Activated CD4-positive, alpha-beta T cell treated with anti-CD3 and anti-CD28 coated beads, Interleukin-2, Interleukin-6, amounts not matched to agents 100 ng/mL and 50 ng/mL, durations not matched to agents 16 hours and 8 hours (primary cell): ENCODE measurements around the gene YES1.
"Not testable (repeated sequence)": the region's sequence is repeated elsewhere in the genome, so short reads cannot be mapped to it uniquely, and the experiment has no call there.

ENCODE experiments used
- DNase-seq: peaks from one replicate; pipeline ENCODE4 v3.0.0-alpha.2; 2020

YES1 gene

DNA sequence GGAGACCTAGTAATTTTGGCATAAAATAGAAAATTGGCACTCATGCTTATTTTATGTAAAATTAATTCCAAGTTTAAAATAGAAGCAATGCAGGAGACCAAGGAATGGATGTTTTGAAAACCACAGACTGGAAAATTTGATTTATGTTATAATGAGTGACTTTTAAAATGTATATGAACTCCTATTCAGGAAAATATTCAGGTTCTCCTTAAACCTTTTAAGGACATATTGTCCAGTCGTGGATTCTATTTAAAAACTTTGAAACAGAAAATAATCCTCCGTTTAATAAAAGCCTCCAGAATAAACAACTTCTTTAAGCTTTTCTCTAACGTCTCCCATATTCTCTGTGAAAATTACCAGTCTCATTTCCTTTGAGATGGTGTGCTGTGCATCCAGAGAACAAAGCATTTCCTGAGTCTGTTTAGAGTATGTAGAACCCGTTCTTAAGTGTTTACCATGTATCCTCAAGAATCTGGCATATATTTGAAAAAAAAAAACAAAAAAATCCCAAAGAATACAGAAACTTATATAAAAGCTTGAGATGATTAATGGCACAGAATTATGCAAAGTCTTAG, 8.6 kb upstream of the YES1 start:
- DNase-seq: no peak

DNA sequence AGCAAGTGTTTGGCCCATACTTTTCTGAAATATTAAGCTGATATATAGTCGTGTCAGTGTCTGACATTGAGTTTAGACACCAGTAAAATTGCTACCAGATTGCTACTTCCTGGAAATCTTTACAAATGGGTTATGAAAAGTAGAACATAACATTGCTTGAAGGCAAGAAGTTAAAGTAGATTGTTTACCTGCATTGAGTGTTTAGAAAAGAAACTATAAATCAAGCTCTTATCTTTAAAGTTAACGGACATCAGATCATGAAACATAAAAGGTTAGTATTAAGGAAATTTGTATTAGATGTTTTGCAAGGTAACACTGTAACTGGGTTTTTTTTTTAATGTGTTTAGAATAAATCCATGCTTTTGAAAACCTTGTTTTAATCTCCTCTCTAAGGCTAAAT, 4.8 kb upstream of the YES1 start:
- DNase-seq: no peak

DNA sequence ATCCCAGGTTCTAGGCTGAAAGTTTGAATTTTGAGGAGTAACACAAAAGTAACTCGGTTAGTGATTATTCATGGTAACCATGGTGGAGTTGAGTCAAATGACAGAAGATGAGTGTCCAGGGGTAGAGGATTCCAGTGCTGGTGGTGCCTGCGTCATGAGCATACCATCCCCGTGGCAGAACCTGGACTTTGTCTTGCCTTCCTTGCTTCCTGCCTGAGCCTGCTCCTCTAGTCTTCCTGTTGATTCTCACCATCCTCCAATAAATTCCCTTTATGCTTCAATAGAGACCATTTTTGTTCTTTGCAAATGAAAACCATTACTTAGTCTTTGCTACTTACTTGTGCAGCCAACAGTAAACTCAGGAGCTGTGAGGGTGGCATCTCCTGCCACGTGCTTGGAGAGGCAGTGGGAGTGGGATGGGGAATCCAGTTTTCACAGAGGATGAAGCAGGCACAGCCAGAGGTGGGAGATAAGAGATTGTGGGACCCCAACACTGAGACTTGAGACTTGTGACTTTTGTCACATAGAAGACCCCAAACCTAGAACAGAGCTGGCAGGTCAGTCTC, 4.1 kb upstream of the YES1 start:
- DNase-seq: no peak

DNA sequence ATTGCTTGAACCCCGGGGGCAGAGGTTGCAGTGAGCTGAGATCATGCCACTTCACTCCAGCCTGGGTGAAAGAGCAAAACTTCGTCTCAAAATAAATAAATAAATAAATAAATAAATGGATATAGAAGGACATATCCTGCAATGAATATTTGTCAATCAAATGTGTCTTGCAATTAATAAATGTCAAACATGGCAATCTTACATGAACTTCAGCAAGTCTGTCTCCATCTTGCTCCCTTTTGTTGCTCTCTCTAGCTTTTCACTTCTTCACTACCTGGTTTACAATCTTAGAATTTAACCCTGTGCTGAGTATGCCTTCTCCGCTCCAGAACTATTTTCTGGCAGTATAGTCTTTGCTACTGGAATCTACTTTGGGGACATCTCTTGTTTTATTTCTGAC, 3.3 kb upstream of the YES1 start:
- no peak for DNase-seq

DNA sequence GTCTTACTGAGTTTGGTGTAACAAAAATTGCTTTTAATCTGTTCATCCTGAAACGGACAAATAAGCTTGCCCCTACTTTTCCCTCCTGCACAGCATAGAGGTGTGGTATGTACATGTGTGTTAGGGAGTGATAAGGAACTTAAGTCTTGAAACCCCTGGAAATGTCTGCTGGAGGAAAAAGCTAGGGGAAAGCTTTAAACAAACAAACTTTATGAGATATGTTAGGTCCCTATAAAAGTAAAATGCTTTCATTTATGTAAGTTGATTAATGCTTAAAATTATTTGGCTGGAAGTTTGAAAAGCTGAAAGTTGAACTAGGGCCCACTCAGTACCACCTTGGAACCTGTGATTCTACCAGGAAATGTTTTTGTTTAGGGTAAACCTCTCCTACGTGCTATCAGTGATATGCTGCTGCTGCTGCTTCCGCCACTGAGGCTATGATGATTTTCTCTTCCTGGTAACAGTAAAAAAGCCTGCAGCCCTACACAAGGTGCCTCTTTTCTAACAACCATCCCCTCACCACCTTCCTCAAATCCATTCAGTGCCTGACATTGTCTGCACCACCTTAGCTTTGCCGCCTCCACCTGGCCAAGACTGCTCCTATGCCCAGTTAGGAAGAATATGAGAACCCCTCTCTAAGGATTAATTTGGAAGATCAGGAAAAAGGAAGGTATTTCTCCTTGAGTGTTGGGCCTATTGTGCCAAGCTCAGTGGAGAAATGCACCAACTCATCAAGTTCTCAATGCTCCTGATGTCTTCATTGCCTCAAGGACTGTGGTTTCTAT, 2.5 kb upstream of the YES1 start:
- DNase-seq: no peak

GRCh38 chr18:813172-814071, 1.4 kb upstream of the YES1 start:
- DNase-seq: peak; percentile 71

GRCh38 chr18:812376-813171, 532 bp upstream of the YES1 start:
- DNase-seq: peak; percentile 84

- DNase-seq: peak; percentile 36
Measured at GRCh38 chr18:811182-811891, 705 bp downstream of the YES1 start.

DNA sequence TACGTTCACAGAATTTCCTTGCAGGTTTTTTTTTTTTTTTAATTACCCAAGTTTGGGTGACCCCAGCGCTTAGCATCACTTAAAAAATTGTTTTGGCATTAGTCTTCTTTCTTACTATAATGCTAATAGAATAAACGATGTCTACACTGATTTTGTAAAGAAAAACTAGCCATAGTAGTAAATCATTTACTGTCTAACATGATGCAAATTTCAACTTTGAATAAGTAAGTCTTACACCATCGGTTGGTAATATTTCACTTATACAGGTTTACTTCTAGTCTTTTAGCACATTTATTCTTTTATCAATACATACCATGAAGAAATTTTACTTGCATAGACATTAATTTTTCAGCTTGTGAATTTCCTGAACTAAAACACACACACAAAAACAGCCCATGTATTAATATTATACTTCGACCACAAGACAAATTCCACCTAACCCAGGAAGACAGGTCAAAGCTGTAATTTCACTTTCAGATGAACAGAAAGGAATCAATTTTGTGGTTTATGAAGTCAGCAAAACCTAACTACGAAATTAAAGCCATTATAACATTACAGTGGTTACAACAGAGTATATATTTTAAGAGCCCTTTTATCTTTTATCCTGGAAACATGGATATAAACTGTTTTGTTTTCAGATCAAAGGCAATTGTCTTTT, 1.9 kb downstream of the YES1 start:
- DNase-seq: peak; percentile 65

- not testable (repeated sequence) for DNase-seq
Measured at GRCh38 chr18:809228-809627, 2.8 kb downstream of the YES1 start.

- DNase-seq: no peak
Measured at GRCh38 chr18:808502-808901, 3.5 kb downstream of the YES1 start.

GRCh38 chr18:808086-808485, 4.0 kb downstream of the YES1 start:
- no peak for DNase-seq

- DNase-seq: no peak
Measured at GRCh38 chr18:805755-806110, 6.3 kb downstream of the YES1 start.

DNA sequence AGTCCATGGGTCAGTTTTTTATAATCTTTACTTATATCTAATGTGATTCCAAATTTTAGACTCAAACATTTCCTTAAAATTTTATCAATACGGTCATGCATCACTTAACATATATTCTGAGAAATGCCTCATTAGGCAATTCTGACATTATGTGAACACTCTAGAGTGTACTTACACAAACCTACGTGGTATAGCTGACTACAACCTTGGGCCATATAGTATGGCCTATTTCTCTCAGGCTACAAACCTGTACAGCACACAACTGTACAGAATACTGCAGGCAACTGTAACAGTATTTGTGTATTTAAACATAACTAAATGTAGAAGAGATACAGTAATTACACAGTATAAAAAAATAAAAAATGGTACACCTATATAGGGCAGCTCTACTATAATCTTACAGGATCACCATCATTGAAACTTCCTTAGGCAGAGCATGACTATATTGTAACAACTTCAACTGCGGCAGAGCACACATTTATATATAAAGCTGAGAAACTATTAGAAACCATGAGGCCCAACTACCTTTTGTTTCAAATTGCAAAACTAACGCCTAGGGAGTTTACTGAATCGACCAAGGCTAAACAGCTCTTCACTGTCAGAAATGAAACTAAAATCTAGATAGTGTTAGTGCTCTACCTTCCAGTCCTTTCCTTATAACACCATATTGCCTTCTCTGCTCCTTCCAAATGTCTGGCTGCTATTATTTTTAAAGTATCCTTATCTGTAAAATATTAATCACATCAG, 6.9 kb downstream of the YES1 start:
- no peak for DNase-seq

GRCh38 chr18:801137-801536, 10.9 kb downstream of the YES1 start:
- no peak for DNase-seq

GRCh38 chr18:799943-800342, 12.1 kb downstream of the YES1 start:
- DNase-seq: no peak

GRCh38 chr18:795383-795782, 16.7 kb downstream of the YES1 start:
- DNase-seq: not testable (repeated sequence)

- no peak for DNase-seq
Measured at GRCh38 chr18:789397-789796, 22.6 kb downstream of the YES1 start.

GRCh38 chr18:785242-785641, 26.8 kb downstream of the YES1 start:
- no peak for DNase-seq

DNA sequence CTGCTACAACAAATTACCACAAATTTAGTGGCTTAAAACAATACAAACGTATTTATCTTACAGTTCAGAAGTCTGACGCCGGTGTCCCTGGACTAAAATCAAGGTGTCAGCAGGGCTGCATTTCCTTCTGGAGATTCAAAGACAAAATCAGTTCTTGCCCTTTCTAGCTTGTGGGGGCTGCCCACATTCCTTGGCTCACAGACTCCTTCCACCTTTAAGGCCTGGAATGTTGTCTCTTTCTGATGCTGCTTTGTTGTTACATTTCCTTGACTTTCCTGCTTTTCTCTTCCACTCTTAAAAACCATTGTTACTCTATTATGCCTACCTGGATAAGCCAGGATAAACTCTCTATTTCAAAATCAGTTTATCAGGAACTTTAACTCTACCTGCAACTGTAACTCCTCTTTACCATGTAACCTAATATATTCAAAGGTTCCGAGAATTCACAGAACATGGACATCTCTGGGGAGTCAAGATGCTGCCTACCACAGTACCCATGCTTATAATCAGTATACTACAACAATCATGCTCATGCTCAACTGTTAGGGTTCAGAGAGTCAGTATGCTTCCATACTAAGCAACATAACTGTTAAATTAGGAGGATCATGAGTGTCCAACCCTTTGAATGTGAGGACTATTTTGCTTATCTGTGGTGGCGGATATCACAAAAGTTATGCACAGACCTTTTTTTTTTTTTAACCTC, 27.4 kb downstream of the YES1 start:
- DNase-seq: no peak
